Mucosa of descending colon (tissue), 3 donors: Measurements from ENCODE around the gene KIF2B. TPM values are rescaled to one million over a fixed set of nuclear protein-coding genes. Genes with fewer than 3 reads are reported as not detected.

Experiments
- ATAC-seq: fragments of 200-7000 bp; cut with Tn5 transposase; one replicate; pipeline ENCODE4 v1.9.1; 2020; ENCODE audit warnings: mild to moderate bottlenecking, moderate library complexity
- DNase-seq, 3 donors: peaks; one replicate each; pipeline ENCODE4 v3.0.0-alpha.2; 2020
- H3K36me3 ChIP-seq: fragments of 200-600 bp; one replicate; pipeline ENCODE4 v1.8.0; 2021; ENCODE audit warnings: low read depth, mild to moderate bottlenecking
- H3K4me1 ChIP-seq: fragments of 200-600 bp; one replicate; pipeline ENCODE4 v1.8.0; 2021; ENCODE audit warnings: low read depth, mild to moderate bottlenecking
- H3K4me3 ChIP-seq: fragments of 200-600 bp; one replicate; pipeline ENCODE4 v1.8.0; 2021; ENCODE audit warnings: mild to moderate bottlenecking
- H3K9me3 ChIP-seq: fragments of 200-600 bp; one replicate; pipeline ENCODE4 v1.8.0; 2021; ENCODE audit warnings: mild to moderate bottlenecking
- CTCF ChIP-seq: fragments of 200-600 bp; IDR thresholded peaks from one replicate; pipeline ENCODE4 v1.8.0; 2022; ENCODE audit warnings: antibody characterized with exemption, mild to moderate bottlenecking
- intact Hi-C, 2 donors: fragments of 100-400 bp; cut with DNase I in 1 of 2; cut with micrococcal nuclease in 1 of 2; formaldehyde crosslinking; loops; one replicate each; pipeline versions ENCODE4 v1.11.0 to v1.11.1; 2022; cut with DNase I, micrococcal nuclease
- total RNA-seq, 3 donors: library from RNA; stranded (reverse); fragmentation: NEBNext Ultra II Directional in 2 of 3; extraction: Animal tissue kit (Norgen Biotek cat#: 25700) in 2 of 3; gene quantifications; one replicate each; pipeline versions ENCODE4 v1.2.1 to v1.2.4, GENCODE V29; 2021 to 2023
- donor health status: DM: no; HTN: no; CAD: no; lungs with moderate emphysema.
- donor health status: DM: no; HTN: no; CAD: no.
- donor health status: DM: no; HTN: yes; CAD: no.

The KIF2B gene
- total RNA-seq, 3 donors from 2014 or later = not detected

- peaks cover 6% of the 10 kb centered on the region for H3K9me3 ChIP-seq
- no peaks in the 10 kb centered on the region for H3K36me3 ChIP-seq
- H3K4me3 ChIP-seq = no peak overlapping the region
- DNase-seq = no peak
- intact Hi-C loops = no loop called here
- H3K4me1 ChIP-seq = no peaks in the 10 kb centered on the region
- ATAC-seq = no peak
- TF ChIP-seq CTCF = no peak
Observed at GRCh38 chr17:53796642-53797041, 26.1 kb upstream of the KIF2B start.

- DNase-seq = no peak
- no peak for ATAC-seq
- Histone ChIP-seq H3K4me3 (no peak overlapping the region), H3K4me1 (no peaks in the 10 kb centered on the region), H3K36me3 (no peaks in the 10 kb centered on the region), H3K9me3 (peaks cover 6% of the 10 kb centered on the region)
- intact Hi-C loops = no loop called here
- TF ChIP-seq CTCF = no peak
Observed at GRCh38 chr17:53797501-53797900, 25.2 kb upstream of the KIF2B start.

GRCh38 chr17:53804437-53804836 lies 18.3 kb upstream of the KIF2B start:
- no peak for TF ChIP-seq CTCF
- no peak for ATAC-seq
- DNase-seq = no peak

GRCh38 chr17:53806473-53806872 lies 16.3 kb upstream of the KIF2B start:
- no peaks in the 10 kb centered on the region for H3K36me3 ChIP-seq
- peaks cover 7% of the 10 kb centered on the region for H3K9me3 ChIP-seq
- no peak overlapping the region for H3K4me3 ChIP-seq
- intact Hi-C loops = no loop called here
- H3K4me1 ChIP-seq = no peaks in the 10 kb centered on the region
- DNase-seq = no peak
- no peak for TF ChIP-seq CTCF
- no peak for ATAC-seq

More at GRCh38 chr17:53804437-53804836, 18.3 kb upstream of the KIF2B start:
- Histone ChIP-seq H3K4me3 (no peak overlapping the region), H3K36me3 (no peaks in the 10 kb centered on the region), H3K4me1 (no peaks in the 10 kb centered on the region), H3K9me3 (peaks cover 7% of the 10 kb centered on the region)
- intact Hi-C loops = no loop called here

- no peak for DNase-seq
- H3K4me3 ChIP-seq = no peak overlapping the region
- intact Hi-C loops = no loop called here
- peaks cover 7% of the 10 kb centered on the region for H3K9me3 ChIP-seq
- H3K4me1 ChIP-seq = no peaks in the 10 kb centered on the region
- ATAC-seq = no peak
- no peaks in the 10 kb centered on the region for H3K36me3 ChIP-seq
- no peak for TF ChIP-seq CTCF
Observed at GRCh38 chr17:53807286-53807685, 15.4 kb upstream of the KIF2B start.

- no peak for TF ChIP-seq CTCF
- Histone ChIP-seq H3K4me3 (no peak overlapping the region), H3K9me3 (peaks cover 10% of the 10 kb centered on the region), H3K4me1 (no peaks in the 10 kb centered on the region), H3K36me3 (no peaks in the 10 kb centered on the region)
- DNase-seq = no peak
- intact Hi-C loops = no loop called here
- no peak for ATAC-seq
Observed at GRCh38 chr17:53818271-53818670, 4.5 kb upstream of the KIF2B start.
